GM19455 (cell line): Measurements from ENCODE around the gene PLEKHG4.

ENCODE experiments used
- ATAC-seq: cut with Tn5 transposase; IDR thresholded peaks from one replicate; pipeline ENCODE4 v1.9.1; 2021; ENCODE audit not compliant: unreplicated experiment

Gene PLEKHG4

GRCh38 chr16:67327743-67328142, 48.4 kb downstream of the PLEKHG4 start:
- no peak for ATAC-seq

GRCh38 chr16:67329901-67330300, 50.6 kb downstream of the PLEKHG4 start:
- no peak for ATAC-seq

- ATAC-seq: no peak
These were observed 54.0 kb downstream of the PLEKHG4 start for GRCh38 chr16:67333315-67333714.

GRCh38 chr16:67336116-67336515, 56.8 kb downstream of the PLEKHG4 start:
- no peak for ATAC-seq

- ATAC-seq: no peak
These were observed 57.3 kb downstream of the PLEKHG4 start for GRCh38 chr16:67336648-67337047.
